Suprapubic skin (tissue), 4 donors: Measurements from ENCODE around the gene NPR1. TPM values are rescaled to one million over a fixed set of nuclear protein-coding genes. Genes with fewer than 3 reads are reported as not detected.

Experiments used
- DNase-seq, 2 donors: peaks; one replicate each; pipeline ENCODE4 v3.0.0-alpha.2; 2019; ENCODE audit warnings: low spot score in 2 of 2
- H3K27ac ChIP-seq: fragments of 200-600 bp; sonication (generic); one replicate; pipeline ENCODE4 v1.5.1; 2019
- H3K27me3 ChIP-seq: fragments of 200-600 bp; sonication (generic); one replicate; pipeline ENCODE4 v1.5.1; 2019
- H3K36me3 ChIP-seq: fragments of 200-600 bp; sonication (generic); one replicate; pipeline ENCODE4 v1.5.1; 2019
- H3K4me1 ChIP-seq: fragments of 200-600 bp; sonication (generic); one replicate; pipeline ENCODE4 v1.5.1; 2019
- H3K4me3 ChIP-seq: fragments of 200-600 bp; sonication (generic); one replicate; pipeline ENCODE4 v1.5.1; 2019; ENCODE audit warnings: mild to moderate bottlenecking
- H3K9me3 ChIP-seq: fragments of 200-600 bp; sonication (generic); one replicate; pipeline ENCODE4 v1.5.1; 2019
- CTCF ChIP-seq, 2 donors: fragments of 200-600 bp in 1 of 2; fragments of 450-650 bp in 1 of 2; sonication (generic) in 1 of 2; IDR thresholded peaks; one replicate each; pipeline ENCODE4 v1.5.1; 2016 to 2019; ENCODE audit warnings: antibody characterized with exemption in 2 of 2, mild to moderate bottlenecking in 1 of 2, moderate library complexity in 1 of 2
- EP300 ChIP-seq: sonication (generic); formaldehyde crosslinking; IDR thresholded peaks from one replicate; pipeline ENCODE4 v1.6.1; 2017; ENCODE audit warnings: antibody characterized with exemption
- POLR2A ChIP-seq, 2 donors: fragments of 450-650 bp; IDR thresholded peaks; one replicate each; pipeline ENCODE4 v1.6.1; 2017; ENCODE audit warnings: antibody characterized with exemption in 2 of 2, mild to moderate bottlenecking in 2 of 2, moderate library complexity in 2 of 2
- POLR2AphosphoS5 ChIP-seq, 3 donors: sonication (generic); formaldehyde crosslinking; IDR thresholded peaks; one replicate each; pipeline ENCODE4 v1.6.1; 2017; ENCODE audit warnings: antibody characterized with exemption in 3 of 3
- WGBS: methylation state at CpG from one replicate; pipeline ENCODE4 v1.1.5; 2018; 5-methylcytosine and 5-hydroxymethylcytosine counted together
- total RNA-seq, 4 donors: library from RNA; depleted of rRNA; stranded (reverse); fragments of >200 nt; gene quantifications; one replicate each; pipeline ENCODE4 v1.1.0, GENCODE V29; 2016

NPR1 gene
- total RNA-seq, 4 donors from 2014 or later: 4.7 to 19.2 (median 6.9) TPM

GRCh38 chr1:153649137-153649862 is 29.2 kb upstream of the NPR1 start:
- H3K36me3 ChIP-seq: peaks cover 24% of the 10 kb centered on the region
- no peak overlapping the region for H3K27ac ChIP-seq
- peak; percentile 51 to 73 for DNase-seq
- TF ChIP-seq CTCF (IDR thresholded peaks at IDR 0.05) (no peak), EP300 (no peak), POLR2A (IDR thresholded peaks at IDR 0.05) (no peak)
- H3K27me3 ChIP-seq: no peaks in the 10 kb centered on the region
- H3K4me1 ChIP-seq: peaks cover 10% of the 10 kb centered on the region
- H3K4me3 ChIP-seq: no peak overlapping the region
- 41% methylated on average over 3 of the region's 3 CpGs for WGBS
- H3K9me3 ChIP-seq: no peaks in the 10 kb centered on the region

GRCh38 chr1:153649863-153650235 is 28.6 kb upstream of the NPR1 start:
- Histone ChIP-seq H3K36me3 (peaks cover 18% of the 10 kb centered on the region), H3K4me3 (no peak overlapping the region), H3K27ac (no peak overlapping the region), H3K27me3 (no peaks in the 10 kb centered on the region), H3K9me3 (no peaks in the 10 kb centered on the region), H3K4me1 (peaks cover 10% of the 10 kb centered on the region)
- TF ChIP-seq EP300: no peak
- TF ChIP-seq CTCF (IDR thresholded peaks at IDR 0.05): no peak
- TF ChIP-seq POLR2A (IDR thresholded peaks at IDR 0.05): no peak
- no peak for TF ChIP-seq POLR2AphosphoS5 (IDR thresholded peaks at IDR 0.05)
- peak; percentile 62 to 65 for DNase-seq
- WGBS: 88% methylated on average over 2 of the region's 2 CpGs

GRCh38 chr1:153651771-153652170 is 26.7 kb upstream of the NPR1 start:
- Histone ChIP-seq H3K36me3 (peaks cover under 1% of the 10 kb centered on the region), H3K9me3 (no peaks in the 10 kb centered on the region), H3K27me3 (no peaks in the 10 kb centered on the region), H3K4me1 (peaks cover 9% of the 10 kb centered on the region), H3K4me3 (no peak overlapping the region), H3K27ac (no peak overlapping the region)
- TF ChIP-seq EP300: no peak
- TF ChIP-seq CTCF (IDR thresholded peaks at IDR 0.05): no peak
- no peak for TF ChIP-seq POLR2A (IDR thresholded peaks at IDR 0.05)
- TF ChIP-seq POLR2AphosphoS5 (IDR thresholded peaks at IDR 0.05): no peak
- 67% methylated on average over 1 of the region's 1 CpG for WGBS
- DNase-seq: peak in 1 of 2 donors; percentile 20

- H3K27me3 ChIP-seq: no peaks in the 10 kb centered on the region
- H3K9me3 ChIP-seq: no peaks in the 10 kb centered on the region
- 42% methylated on average over 3 of the region's 3 CpGs for WGBS
- H3K36me3 ChIP-seq: no peaks in the 10 kb centered on the region
- H3K4me3 ChIP-seq: no peak overlapping the region
- TF ChIP-seq POLR2A (IDR thresholded peaks at IDR 0.05) (no peak), POLR2AphosphoS5 (IDR thresholded peaks at IDR 0.05) (no peak), EP300 (no peak), CTCF (IDR thresholded peaks at IDR 0.05) (no peak)
- H3K4me1 ChIP-seq: peaks cover 6% of the 10 kb centered on the region
- peak overlapping the region; percentile 54 for H3K27ac ChIP-seq
- peak; percentile 50 to 57 for DNase-seq
Observed at GRCh38 chr1:153652805-153653500, 25.5 kb upstream of the NPR1 start.

DNA sequence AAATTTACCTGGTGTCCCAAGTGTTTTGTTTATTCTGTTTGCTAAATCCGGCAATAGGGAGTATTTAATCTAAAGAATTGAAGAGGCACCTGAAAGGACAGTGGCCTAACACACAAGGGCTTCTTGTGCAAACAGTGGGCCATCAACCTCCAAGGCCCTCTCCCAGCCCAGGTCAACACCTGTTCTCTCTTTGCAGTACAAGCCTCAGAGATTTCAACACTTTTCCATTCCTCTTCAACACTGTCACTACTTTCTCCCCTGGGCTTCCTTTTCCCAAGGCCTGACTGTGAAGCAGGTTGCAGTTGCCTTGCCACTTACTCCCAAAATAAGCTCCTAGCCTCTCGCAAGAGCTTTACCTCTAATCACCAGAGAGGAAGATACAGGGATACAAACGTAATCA is 23.2 kb upstream of the NPR1 start:
- 92% methylated on average over 3 of the region's 3 CpGs for WGBS
- no peaks in the 10 kb centered on the region for H3K36me3 ChIP-seq
- H3K27ac ChIP-seq: no peak overlapping the region
- DNase-seq: peak in 1 of 2 donors; percentile 14
- H3K9me3 ChIP-seq: no peaks in the 10 kb centered on the region
- H3K27me3 ChIP-seq: no peaks in the 10 kb centered on the region
- H3K4me3 ChIP-seq: no peak overlapping the region
- TF ChIP-seq POLR2A (IDR thresholded peaks at IDR 0.05): no peak
- peaks cover 15% of the 10 kb centered on the region for H3K4me1 ChIP-seq
